Measurements from ENCODE around the gene HIF1AN.

HIF1AN gene

GRCh38 chr10:100535715-100536353 lies at the start of gene HIF1AN:
HIF1AN (plus strand) TSS chr10:100535943; CDS start chr10:100535959, 16 bp downstream.
- DNase-seq (ENCODE audit: extremely low read depth in 1 of 2, low read depth in 1 of 2): peak; percentile 75 to 78

GRCh38 chr10:100487529-100487928 lies 48.2 kb upstream of the HIF1AN start:
- DNase-seq (ENCODE audit: extremely low read depth in 1 of 2, low read depth in 1 of 2): no peak

- DNase-seq (ENCODE audit: extremely low read depth in 1 of 2, low read depth in 1 of 2): no peak
Measured at GRCh38 chr10:100489396-100489795, 46.3 kb upstream of the HIF1AN start.

GRCh38 chr10:100490531-100490930 lies 45.2 kb upstream of the HIF1AN start:
- no peak for DNase-seq (ENCODE audit: extremely low read depth in 1 of 2, low read depth in 1 of 2)

- DNase-seq (ENCODE audit: extremely low read depth in 1 of 2, low read depth in 1 of 2): no peak
Measured at GRCh38 chr10:100496567-100496966, 39.2 kb upstream of the HIF1AN start.

GRCh38 chr10:100498059-100498458 lies 37.7 kb upstream of the HIF1AN start:
- no peak for DNase-seq (ENCODE audit: extremely low read depth in 1 of 2, low read depth in 1 of 2)

DNA sequence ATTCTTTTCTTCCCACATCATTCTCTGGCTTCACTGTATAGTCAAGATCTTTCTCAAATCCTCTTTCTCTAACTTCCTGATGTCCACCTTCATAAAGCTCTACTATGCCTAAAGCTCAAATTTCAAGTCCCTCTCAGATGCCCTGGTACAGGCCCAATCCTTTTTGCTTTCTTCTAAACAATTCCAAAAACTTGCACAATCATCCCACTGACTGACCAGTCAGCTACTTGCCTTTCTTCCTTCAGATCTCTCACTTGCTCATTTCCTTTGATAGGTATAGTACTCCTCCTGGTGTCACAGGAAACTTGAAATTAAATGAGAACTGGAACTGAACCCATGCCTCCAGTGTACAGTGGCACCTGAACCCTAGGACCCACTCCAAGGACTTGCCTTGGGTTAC lies 34.3 kb upstream of the HIF1AN start:
- no peak for DNase-seq (ENCODE audit: extremely low read depth in 1 of 2, low read depth in 1 of 2)

DNA sequence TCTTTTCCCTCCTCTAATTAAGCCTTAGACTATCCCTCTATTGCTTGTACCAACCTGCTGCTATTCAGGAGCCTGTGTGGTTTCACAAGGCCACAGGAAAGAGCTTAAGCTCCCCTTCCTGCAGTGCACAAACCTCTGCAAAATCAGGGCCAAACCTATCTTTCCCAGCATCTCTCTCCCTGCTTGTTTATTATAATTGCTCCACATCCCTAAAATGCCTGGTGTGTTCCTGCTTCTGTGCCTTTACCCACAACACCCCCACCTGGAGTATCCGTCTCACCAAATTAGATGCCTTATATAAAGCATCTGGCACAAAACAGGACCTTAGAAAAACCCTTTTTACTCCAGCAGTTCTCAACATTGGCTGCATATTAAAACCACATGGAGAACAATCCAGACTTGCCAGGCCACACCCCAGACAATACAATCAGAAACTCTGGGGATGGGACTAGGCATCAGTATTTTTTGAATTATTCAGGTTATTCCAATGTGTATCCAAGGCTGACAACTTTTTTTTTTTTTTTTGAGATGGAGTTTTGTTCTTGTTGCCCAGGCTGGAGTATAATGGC lies 32.7 kb upstream of the HIF1AN start:
- no peak for DNase-seq (ENCODE audit: extremely low read depth in 1 of 2, low read depth in 1 of 2)

GRCh38 chr10:100504096-100504495 lies 31.6 kb upstream of the HIF1AN start:
- no peak for DNase-seq (ENCODE audit: extremely low read depth in 1 of 2, low read depth in 1 of 2)

DNA sequence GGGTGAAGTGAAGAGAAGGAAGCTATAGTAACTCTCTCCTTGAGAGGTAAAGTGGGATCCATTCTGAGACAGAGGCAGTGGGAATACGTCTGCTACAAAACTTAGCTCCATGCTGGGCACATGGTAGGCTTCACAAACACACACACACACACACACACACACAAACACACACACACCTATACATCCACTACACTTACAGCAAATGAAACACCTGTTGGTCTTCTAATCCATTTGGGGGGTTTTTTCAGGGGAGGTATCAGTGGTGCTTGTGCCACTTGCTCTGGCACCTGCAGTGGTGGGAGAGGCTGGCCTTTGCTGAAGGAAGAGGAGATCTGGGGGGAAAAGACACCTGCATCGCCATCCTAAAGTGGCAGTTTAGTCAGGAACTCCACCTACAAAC lies 30.6 kb upstream of the HIF1AN start:
- no peak for DNase-seq (ENCODE audit: extremely low read depth in 1 of 2, low read depth in 1 of 2)

GRCh38 chr10:100506596-100507356 lies 29.0 kb upstream of the HIF1AN start:
- DNase-seq (ENCODE audit: extremely low read depth in 1 of 2, low read depth in 1 of 2): no peak

GRCh38 chr10:100507357-100507732 lies 28.4 kb upstream of the HIF1AN start:
- DNase-seq (ENCODE audit: extremely low read depth in 1 of 2, low read depth in 1 of 2): no peak

GRCh38 chr10:100508266-100508665 lies 27.5 kb upstream of the HIF1AN start:
- DNase-seq (ENCODE audit: extremely low read depth in 1 of 2, low read depth in 1 of 2): no peak

GRCh38 chr10:100508691-100509150 lies 27.0 kb upstream of the HIF1AN start:
- no peak for DNase-seq (ENCODE audit: extremely low read depth in 1 of 2, low read depth in 1 of 2)

DNA sequence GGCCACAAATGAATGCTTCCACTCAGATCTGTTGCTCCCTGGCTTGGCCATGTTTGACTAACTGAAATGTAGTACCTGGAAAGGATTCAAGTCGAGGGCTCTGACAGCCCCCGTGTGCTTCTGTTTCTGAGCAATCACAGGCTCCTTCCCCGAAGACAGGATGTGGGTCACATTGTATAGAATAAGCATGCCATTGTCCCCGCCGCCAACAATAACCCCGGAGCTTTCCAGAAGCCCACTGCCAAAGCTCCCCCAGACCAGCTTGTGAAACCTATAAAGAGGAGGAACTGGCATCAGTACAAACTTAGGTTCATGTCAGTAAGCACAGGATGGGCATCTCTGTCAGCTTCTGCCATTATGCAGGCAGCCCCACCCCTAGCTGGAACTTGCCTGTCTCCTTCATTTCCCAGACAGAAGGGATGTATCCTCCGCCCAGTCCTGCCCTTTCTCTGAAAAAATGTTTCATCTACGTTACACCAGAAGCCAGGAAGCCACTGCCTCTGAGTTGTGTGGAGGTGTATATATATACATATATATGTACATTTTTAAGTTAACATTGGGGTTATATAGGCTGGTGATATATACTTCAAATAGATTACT lies 26.4 kb upstream of the HIF1AN start:
- no peak for DNase-seq (ENCODE audit: extremely low read depth in 1 of 2, low read depth in 1 of 2)

- peak; percentile 32 to 60 for DNase-seq (ENCODE audit: extremely low read depth in 1 of 2, low read depth in 1 of 2)
Measured at GRCh38 chr10:100510533-100511308, 25.0 kb upstream of the HIF1AN start.

DNA sequence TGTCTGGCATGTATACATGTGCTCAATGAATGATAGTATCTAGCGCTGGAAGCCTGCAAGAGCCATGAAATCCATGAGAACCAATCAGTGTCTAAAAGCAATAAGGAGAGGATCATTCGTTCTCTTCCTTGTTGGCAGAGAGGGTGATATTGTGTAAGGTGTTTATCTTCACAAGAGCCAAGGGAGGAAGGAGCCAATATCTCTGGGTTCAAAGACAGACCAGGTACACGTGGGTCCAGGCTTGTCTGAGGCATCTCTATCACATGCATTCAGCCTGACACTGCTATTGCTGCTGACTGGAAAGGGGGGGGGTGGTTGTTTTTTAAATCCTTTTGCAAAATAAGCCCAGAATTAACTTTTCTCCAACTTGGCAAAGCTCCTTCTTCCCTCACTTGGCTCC lies 20.1 kb upstream of the HIF1AN start:
- DNase-seq (ENCODE audit: extremely low read depth in 1 of 2, low read depth in 1 of 2): no peak

GRCh38 chr10:100516847-100517246 lies 18.9 kb upstream of the HIF1AN start:
- no peak for DNase-seq (ENCODE audit: extremely low read depth in 1 of 2, low read depth in 1 of 2)

DNA sequence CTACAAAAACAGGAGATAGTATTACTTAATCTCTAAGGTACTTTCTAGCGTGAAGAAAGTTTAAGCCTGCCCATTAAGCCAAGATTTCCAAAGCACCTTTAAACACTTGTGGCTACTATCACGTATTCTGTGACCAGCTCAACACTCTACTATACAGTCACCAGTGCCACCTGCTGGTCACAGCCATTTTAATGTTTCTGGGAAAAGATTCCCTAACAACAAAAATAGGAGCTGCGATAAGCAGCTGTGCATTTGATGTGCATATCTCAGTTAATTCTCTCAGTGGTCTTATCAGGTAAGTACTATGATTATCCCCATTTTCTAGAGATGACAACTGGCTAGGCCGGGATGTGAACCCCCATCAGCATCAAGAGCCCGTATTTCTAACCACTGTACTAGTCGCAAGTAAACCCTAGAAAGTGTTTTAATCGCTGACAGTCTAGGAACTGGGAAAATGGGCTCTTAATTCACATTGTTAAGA lies 16.9 kb upstream of the HIF1AN start:
- peak in 1 of 2 donors; percentile 34 for DNase-seq (ENCODE audit: extremely low read depth in 1 of 2, low read depth in 1 of 2)

DNA sequence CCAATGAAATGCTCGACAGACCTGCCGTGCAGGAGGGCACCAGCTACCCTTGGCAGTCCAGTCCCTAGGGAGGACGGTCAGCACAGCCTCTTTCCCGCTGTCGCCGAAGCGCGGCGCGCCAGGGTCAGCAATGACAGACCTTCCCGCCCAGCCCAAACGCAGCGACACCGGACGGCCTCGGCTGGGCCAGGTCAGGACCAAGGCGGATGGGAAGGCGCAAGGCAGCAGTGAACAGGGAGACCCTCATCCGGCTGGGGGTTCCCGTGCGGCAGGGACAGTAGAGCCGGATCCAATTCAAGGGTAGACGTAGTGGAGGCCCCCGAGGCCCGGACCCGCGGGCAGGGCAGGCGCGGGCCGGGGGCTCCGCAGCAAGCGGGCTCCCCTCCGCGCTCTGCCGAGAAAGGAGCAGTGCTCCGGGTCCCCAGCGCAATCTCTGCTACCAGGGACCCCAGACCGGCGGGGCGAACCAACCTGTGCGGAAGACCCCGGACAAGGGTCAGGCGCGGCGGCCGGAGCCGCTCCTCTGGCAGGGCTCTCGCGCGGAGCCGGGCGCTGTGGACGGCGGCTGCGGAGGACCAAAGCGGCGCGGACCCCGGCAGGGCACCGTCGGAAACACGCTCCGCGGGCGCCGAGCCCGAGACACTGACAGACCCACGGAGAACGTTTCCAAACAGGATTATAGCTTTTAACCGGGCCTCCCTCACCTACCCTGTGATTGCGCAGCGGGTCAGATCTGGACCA lies 16.3 kb upstream of the HIF1AN start, which contains the start of gene SEC31B:
Gene SEC31B, minus strand, starts transcription at position 551 of the 741 bp plus-strand sequence. CDS start 2,909 bp downstream, outside the sequence.
- DNase-seq (ENCODE audit: extremely low read depth in 1 of 2, low read depth in 1 of 2): no peak
